ENCODE results near the gene MBOAT7. TPM values are rescaled to one million over a fixed set of nuclear protein-coding genes. Genes with fewer than 3 reads are reported as not detected.
A peak's percentile ranks its signal among the peaks of the same experiment; 100 is the strongest.

Gene MBOAT7
- total RNA-seq, 1 experiment from 2014 or later = 32.1 TPM

- H3K9me3 ChIP-seq (replicated peaks) = 0 out of 2 replicates have a peak, but pooled peaks cover 4% of the 10 kb centered on the region
- no peaks in the 10 kb centered on the region for H3K27me3 ChIP-seq
- H3K36me3 ChIP-seq = no peaks in the 10 kb centered on the region
- H3K4me1 ChIP-seq = no peaks in the 10 kb centered on the region
- DNase-seq = peak; percentile 89 to 93
- H3K4me3 ChIP-seq = no peak overlapping the region
- no peak overlapping the region for H3K27ac ChIP-seq
These were observed 21.0 kb downstream of the MBOAT7 start for GRCh38 chr19:54168174-54168917.

GRCh38 chr19:54165222-54165621 is 24.2 kb downstream of the MBOAT7 start:
- H3K27me3 ChIP-seq = no peaks in the 10 kb centered on the region
- DNase-seq = no peak
- no peaks in the 10 kb centered on the region; the same call in 1 of the 2 replicates for H3K4me1 ChIP-seq
- H3K4me3 ChIP-seq = no peak overlapping the region
- H3K9me3 ChIP-seq (replicated peaks) = 0 out of 2 replicates have a peak, but pooled peaks cover 4% of the 10 kb centered on the region
- H3K36me3 ChIP-seq = no peaks in the 10 kb centered on the region
- no peak overlapping the region for H3K27ac ChIP-seq

- H3K4me3 ChIP-seq = no peak overlapping the region
- no peaks in the 10 kb centered on the region; the same call in 1 of the 2 replicates for H3K4me1 ChIP-seq
- 0 out of 2 replicates have a peak, but pooled peaks cover 4% of the 10 kb centered on the region for H3K9me3 ChIP-seq (replicated peaks)
- no peak for DNase-seq
- no peak overlapping the region for H3K27ac ChIP-seq
- no peaks in the 10 kb centered on the region for H3K36me3 ChIP-seq
- no peaks in the 10 kb centered on the region for H3K27me3 ChIP-seq
These were observed 24.9 kb downstream of the MBOAT7 start for GRCh38 chr19:54164369-54165068.

GRCh38 chr19:54162884-54163283 is 26.5 kb downstream of the MBOAT7 start:
- Histone ChIP-seq H3K27me3 (no peaks in the 10 kb centered on the region), H3K27ac (no peak overlapping the region), H3K4me1 (peaks cover 8% of the 10 kb centered on the region), H3K36me3 (no peaks in the 10 kb centered on the region), H3K9me3 (replicated peaks) (0 out of 2 replicates have a peak, but pooled peaks cover 4% of the 10 kb centered on the region), H3K4me3 (no peak overlapping the region)
- DNase-seq = no peak

- peaks cover 8% of the 10 kb centered on the region for H3K4me1 ChIP-seq
- 0 out of 2 replicates have a peak, but pooled peaks cover 4% of the 10 kb centered on the region for H3K9me3 ChIP-seq (replicated peaks)
- H3K4me3 ChIP-seq = no peak overlapping the region
- no peaks in the 10 kb centered on the region for H3K27me3 ChIP-seq
- no peak overlapping the region for H3K27ac ChIP-seq
- peaks cover 3% of the 10 kb centered on the region; the same call in 1 of the 2 replicates for H3K36me3 ChIP-seq
- DNase-seq = no peak
These were observed 27.1 kb downstream of the MBOAT7 start for GRCh38 chr19:54162241-54162805.

- DNase-seq = no peak
- Histone ChIP-seq H3K36me3 (peaks cover 15% of the 10 kb centered on the region), H3K27me3 (no peaks in the 10 kb centered on the region), H3K27ac (no peak overlapping the region), H3K4me1 (peaks cover 8% of the 10 kb centered on the region), H3K9me3 (replicated peaks) (0 out of 2 replicates have a peak, but pooled peaks cover 4% of the 10 kb centered on the region), H3K4me3 (peak overlapping the region; percentile 88)
These were observed 28.5 kb downstream of the MBOAT7 start for GRCh38 chr19:54160854-54161253.

GRCh38 chr19:54160182-54160811 is 29.1 kb downstream of the MBOAT7 start:
- peak in 1 of 2 experiments; percentile 49 for DNase-seq
- no peaks in the 10 kb centered on the region for H3K27me3 ChIP-seq
- peaks cover 18% of the 10 kb centered on the region for H3K36me3 ChIP-seq
- peak overlapping the region; percentile 35 for H3K27ac ChIP-seq
- H3K4me3 ChIP-seq = peak overlapping the region; percentile 88
- H3K9me3 ChIP-seq (replicated peaks) = 0 out of 2 replicates have a peak, but pooled peaks cover 4% of the 10 kb centered on the region
- peaks cover 8% of the 10 kb centered on the region for H3K4me1 ChIP-seq

- peak; percentile 100 for DNase-seq
- Histone ChIP-seq H3K9me3 (replicated peaks) (0 out of 2 replicates have a peak, but pooled peaks cover 3% of the 10 kb centered on the region), H3K27ac (peak within 1 kb of the TSS; percentile 78), H3K4me3 (peak within 1 kb of the TSS; percentile 88), H3K4me1 (peaks cover 8% of the 10 kb centered on the region), H3K27me3 (no peaks in the 10 kb centered on the region), H3K36me3 (peaks cover 22% of the 10 kb centered on the region)
These were observed 29.8 kb downstream of the MBOAT7 start, which contains the start of gene LENG1 for GRCh38 chr19:54159352-54160181. Gene LENG1 (minus strand): TSS chr19:54159721. CDS start chr19:54159695, 26 bp downstream.

GRCh38 chr19:54158812-54159351 is 30.5 kb downstream of the MBOAT7 start:
- H3K9me3 ChIP-seq (replicated peaks) = no peaks in the 10 kb centered on the region
- peaks cover 28% of the 10 kb centered on the region for H3K36me3 ChIP-seq
- DNase-seq = no peak
- H3K4me3 ChIP-seq = peak overlapping the region; percentile 88
- H3K27me3 ChIP-seq = no peaks in the 10 kb centered on the region
- H3K27ac ChIP-seq = peak overlapping the region; percentile 78
- peaks cover 11% of the 10 kb centered on the region for H3K4me1 ChIP-seq

- peaks cover 19% of the 10 kb centered on the region for H3K4me1 ChIP-seq
- peaks cover 48% of the 10 kb centered on the region for H3K36me3 ChIP-seq
- no peak for DNase-seq
- no peaks in the 10 kb centered on the region for H3K27me3 ChIP-seq
- H3K27ac ChIP-seq = no peak overlapping the region
- H3K4me3 ChIP-seq = no peak overlapping the region
- H3K9me3 ChIP-seq (replicated peaks) = no peaks in the 10 kb centered on the region
These were observed 32.4 kb downstream of the MBOAT7 start for GRCh38 chr19:54156953-54157352.

GRCh38 chr19:54156490-54156889 is 32.9 kb downstream of the MBOAT7 start:
- H3K36me3 ChIP-seq = peaks cover 52% of the 10 kb centered on the region
- DNase-seq = no peak
- no peaks in the 10 kb centered on the region for H3K27me3 ChIP-seq
- H3K4me1 ChIP-seq = peaks cover 19% of the 10 kb centered on the region
- no peak overlapping the region for H3K4me3 ChIP-seq
- H3K9me3 ChIP-seq (replicated peaks) = no peaks in the 10 kb centered on the region
- H3K27ac ChIP-seq = no peak overlapping the region

GRCh38 chr19:54155694-54156093 is 33.7 kb downstream of the MBOAT7 start:
- peaks cover 19% of the 10 kb centered on the region for H3K4me1 ChIP-seq
- H3K9me3 ChIP-seq (replicated peaks) = no peaks in the 10 kb centered on the region
- H3K36me3 ChIP-seq = peaks cover 52% of the 10 kb centered on the region
- no peak overlapping the region for H3K4me3 ChIP-seq
- no peaks in the 10 kb centered on the region for H3K27me3 ChIP-seq
- no peak overlapping the region for H3K27ac ChIP-seq
- DNase-seq = no peak

- Histone ChIP-seq H3K36me3 (peaks cover 59% of the 10 kb centered on the region), H3K27me3 (no peaks in the 10 kb centered on the region), H3K4me3 (no peak overlapping the region), H3K9me3 (replicated peaks) (no peaks in the 10 kb centered on the region), H3K27ac (no peak overlapping the region), H3K4me1 (peaks cover 19% of the 10 kb centered on the region)
- DNase-seq = no peak
These were observed 34.6 kb downstream of the MBOAT7 start for GRCh38 chr19:54154603-54155345.

All from SJCRH30 (cell line).